A549 (cell line): ENCODE measurements around the gene RNF39. TPM values are rescaled to one million over a fixed set of nuclear protein-coding genes. Genes with fewer than 3 reads are reported as not detected.
"Not testable (repeated sequence)": the region's sequence is repeated elsewhere in the genome, so short reads cannot be mapped to it uniquely, and the experiment has no call there.

Source experiments
- ATAC-seq, 2 experiments: fragments of 200-7000 bp in 1 of 2; fragments of >200 bp in 1 of 2; cut with Nextera tagmentation in 1 of 2; cut with Tn5 transposase in 1 of 2; 3 replicates each; pipeline versions ENCODE4 v1.8.0 to v1.9.1; 2018 to 2020; ENCODE audit warnings: mild to moderate bottlenecking in 1 of 2, moderate library complexity in 1 of 2
- CTCF ChIA-PET: fragments of 300-600 bp; sonication (Branson Sonifier 250); formaldehyde crosslinking; extraction: SDS; loops from one replicate; lab custom pipeline; 2021; ENCODE audit warnings: antibody characterized with exemption, inconsistent platforms; lab: Yijun Ruan, JAX
- POLR2A ChIA-PET: fragments of 350-600 bp; formaldehyde crosslinking; extraction: SDS; loops from one replicate; lab custom pipeline; 2021; ENCODE audit warnings: antibody characterized with exemption, inconsistent platforms; lab: Yijun Ruan, JAX
- DNase-seq, 2 experiments: peaks; one replicate each; pipeline versions ENCODE4 v3.0.0 to v3.0.0-alpha.2; 2011 to 2016; ENCODE audit warnings: low read depth in 1 of 2, low spot score in 1 of 2
- FAIRE-seq: peaks from 2 replicates; lab custom pipeline; 2011; peaks lifted over from hg19 to GRCh38; lab: Jason Lieb, UNC
- H3K27ac ChIP-seq, 2 experiments: fragments of >200 bp; sonication (Bioruptor Twin); formaldehyde crosslinking; 3 replicates each; pipeline ENCODE4 v1.5.1; 2016 to 2017
- H3K4me1 ChIP-seq: fragments of >200 bp; sonication (Bioruptor Twin); formaldehyde crosslinking; 3 replicates; pipeline ENCODE4 v1.6.1; 2016
- H3K4me2 ChIP-seq: fragments of >200 bp; sonication (Bioruptor Twin); formaldehyde crosslinking; 3 replicates; pipeline ENCODE4 v1.6.1; 2016
- H3K4me3 ChIP-seq: fragments of >200 bp; sonication (Bioruptor Twin); formaldehyde crosslinking; 3 replicates; pipeline ENCODE4 v1.5.1; 2016
- H3K9me3 ChIP-seq: fragments of >200 bp; sonication (Bioruptor Twin); formaldehyde crosslinking; 3 replicates; pipeline ENCODE4 v1.6.1; 2016
- BHLHE40 ChIP-seq: IDR thresholded peaks from 2 replicates; pipeline ENCODE4 v1.6.1; 2012; ENCODE audit warnings: low read depth, low read length, inconsistent platforms
- CBX8 ChIP-seq: fragments of 200-600 bp; sonication (generic); IDR thresholded peaks from 2 replicates; pipeline ENCODE4 v1.6.1; 2016
- CHD2 ChIP-seq: fragments of 150-350 bp; IDR thresholded peaks from 2 replicates; pipeline ENCODE4 v1.6.1; 2014; ENCODE audit warnings: low read length; ENCODE audit not compliant: partially characterized antibody
- CHD4 ChIP-seq: fragments of 200-600 bp; sonication (generic); IDR thresholded peaks from 2 replicates; pipeline ENCODE4 v1.6.1; 2016; ENCODE audit warnings: antibody characterized with exemption, mild to moderate bottlenecking, borderline replicate concordance
- E2F6 ChIP-seq: IDR thresholded peaks from 2 replicates; pipeline ENCODE4 v1.6.1; 2012; ENCODE audit warnings: low read depth, borderline replicate concordance
- EP300 ChIP-seq, 2 experiments: fragments of >200 bp; sonication (Bioruptor Twin); formaldehyde crosslinking; IDR thresholded peaks; 2 replicates in 1 of 2; 3 replicates in 1 of 2; pipeline ENCODE4 v1.6.1; 2016 to 2017
- FOXS1 ChIP-seq: fragments of 250-450 bp; sonication (Bioruptor Pico); IDR thresholded peaks from 2 replicates; pipeline ENCODE4 v1.5.0; 2020; ENCODE audit warnings: mild to moderate bottlenecking, moderate library complexity
- HOXA7 ChIP-seq: fragments of 250-450 bp; sonication (Bioruptor Pico); IDR thresholded peaks from 2 replicates; pipeline ENCODE4 v1.5.0; 2020; ENCODE audit warnings: mild to moderate bottlenecking, moderate library complexity
- HOXB5 ChIP-seq: fragments of 250-450 bp; sonication (Bioruptor Pico); IDR thresholded peaks from 2 replicates; pipeline ENCODE4 v1.5.0; 2020; ENCODE audit warnings: mild to moderate bottlenecking, moderate library complexity
- MAZ ChIP-seq: fragments of 150-350 bp; IDR thresholded peaks from 2 replicates; pipeline ENCODE4 v1.6.1; 2014; ENCODE audit warnings: antibody characterized with exemption, low read depth, low read length, borderline replicate concordance
- NR3C1 ChIP-seq: fragments of >200 bp; sonication (Bioruptor Twin); formaldehyde crosslinking; IDR thresholded peaks from 3 replicates; pipeline ENCODE4 v1.6.1; 2017
- RAD21 ChIP-seq, 2 experiments: fragments of >200 bp in 1 of 2; sonication (Bioruptor Twin) in 1 of 2; formaldehyde crosslinking in 1 of 2; IDR thresholded peaks in 1 of 2; conservative IDR thresholded peaks in 1 of 2; 2 replicates in 1 of 2; 3 replicates in 1 of 2; pipeline ENCODE4 v1.6.1; 2012 to 2018; ENCODE audit warnings: inconsistent platforms in 1 of 2
- RCOR1 ChIP-seq: fragments of 150-350 bp; IDR thresholded peaks from 2 replicates; pipeline ENCODE4 v1.6.1; 2014; ENCODE audit warnings: antibody characterized with exemption, low read length, low read depth
- REST ChIP-seq: fragments of 200-600 bp; sonication (generic); IDR thresholded peaks from 2 replicates; pipeline ENCODE4 v1.6.1; 2016; ENCODE audit warnings: antibody characterized with exemption, mild to moderate bottlenecking, moderate library complexity
- RNF2 ChIP-seq: fragments of 200-600 bp; sonication (generic); IDR thresholded peaks from 2 replicates; pipeline ENCODE4 v1.6.1; 2016; ENCODE audit warnings: low read depth, mild to moderate bottlenecking, antibody characterized with exemption, moderate library complexity, borderline replicate concordance
- ZC3H11A ChIP-seq: fragments of 450-650 bp; IDR thresholded peaks from 2 replicates; pipeline ENCODE4 v1.6.1; 2014; ENCODE audit warnings: antibody characterized with exemption, mild to moderate bottlenecking
- ZFP36 ChIP-seq: fragments of 450-650 bp; IDR thresholded peaks from 2 replicates; pipeline ENCODE4 v1.6.1; 2014; ENCODE audit warnings: borderline replicate concordance; ENCODE audit not compliant: partially characterized antibody
- ZSCAN20 ChIP-seq: fragments of 250-450 bp; sonication (Bioruptor Pico); IDR thresholded peaks from 2 replicates; pipeline ENCODE4 v1.8.0; 2022; ENCODE audit warnings: mild to moderate bottlenecking, moderate library complexity
- whole genome bisulfite sequencing: methylation state at CpG from one replicate; pipeline ENCODE4 v1.1.6; 2017; ENCODE audit errors: missing lambda C conversion rate; 5-methylcytosine and 5-hydroxymethylcytosine counted together
- polyA minus RNA-seq: library from RNA; depleted of rRNA, polyadenylated mRNA; stranded (reverse); fragments of >200 nt; gene quantifications from 2 replicates; pipeline ENCODE4 v1.2.3, GENCODE V29; 2011; rRNA and poly(A)+ RNA removed
- polyA plus RNA-seq, 4 experiments: library from polyadenylated mRNA; depleted of rRNA in 3 of 4; stranded (reverse); fragments of >200 nt; fragmentation: RNase III in 1 of 4; extraction: RNeasy Plus Mini Kit Qiagen cat#74134 plus additional on column Dnase treatment in 1 of 4; gene quantifications; 2 replicates in 3 of 4; 3 replicates in 1 of 4; pipeline ENCODE4 v1.2.3, GENCODE V29; 2011 to 2017

RNF39 gene
- polyA plus RNA-seq (2011; rRNA removed), result 0.05 TPM in 1 of 2 replicates, not detected in the other
- not detected in 2 replicates for polyA plus RNA-seq (2012; cell fraction: cytosol; rRNA removed)
- 0.02 TPM in 1 of 2 replicates, not detected in the other for polyA plus RNA-seq (2012; cell fraction: nucleus; rRNA removed)
- 0.07 TPM in 1 of 3 replicates, not detected in the others for polyA plus RNA-seq (2017; fragmentation: RNase III; extraction: RNeasy Plus Mini Kit Qiagen cat#74134 plus additional on column Dnase treatment)
- not detected in 2 replicates for polyA minus RNA-seq

GRCh38 chr6:30075094-30075789, at the start of gene RNF39:
Gene RNF39, minus strand, starts transcription at chr6:30075769. Its CDS starts 184 bp downstream, at chr6:30075585.
- 43% methylated on average over 32 of the region's 64 CpGs for WGBS
- peaks cover 8% of the 10 kb centered on the region; the same call in 1 of the 3 replicates for H3K4me1 ChIP-seq
- ChIA-PET POLR2A (no interaction called here), CTCF (interaction anchor here (0.6 to 1.7 kb wide), 5 partner anchors 14 to 29 kb away, joined by 3 to 6 read pairs (median 3); partner anchors contain the start of gene POLR1H)
- peak within 1 kb of the TSS in 1 of 2 experiments; percentile 61; a peak in 2 of 6 replicates for H3K27ac ChIP-seq
- no peaks in the 10 kb centered on the region for H3K9me3 ChIP-seq
- DNase-seq (no peak), ATAC-seq (peak in 1 of 2 experiments; percentile 17; a peak in 2 of 6 replicates), FAIRE-seq (no peak)
- H3K4me2 ChIP-seq, result peak within 1 kb of the TSS; percentile 63
- peak within 1 kb of the TSS; percentile 27; the same call in 1 of the 3 replicates for H3K4me3 ChIP-seq
- no peak for TF ChIP-seq BHLHE40
- TF ChIP-seq FOXS1 (CRISPR knock-in tag), result no peak
- no peak for TF ChIP-seq RAD21 (conservative IDR thresholded peaks at IDR 0.05 in 1 of 2, IDR thresholded peaks at IDR 0.05 in 1 of 2)

- Histone ChIP-seq H3K27ac (no peak overlapping the region), H3K4me3 (no peak overlapping the region), H3K4me1 (peaks cover 18% of the 10 kb centered on the region; the same call in 1 of the 3 replicates), H3K4me2 (0 out of 3 replicates have a peak overlapping the region, but pooled peaks have one; percentile 11), H3K9me3 (no peaks in the 10 kb centered on the region)
- ATAC-seq (no peak), DNase-seq (no peak), FAIRE-seq (no peak)
- ChIA-PET CTCF (interaction anchor here (2.2 to 17.3 kb wide), 2 partner anchors 9 to 13 kb away, joined by 14 to 353 read pairs; partner anchors contain the start of gene TRIM31), POLR2A (no interaction called here)
- no peak for TF ChIP-seq RCOR1
- TF ChIP-seq ZC3H11A, result no peak
- TF ChIP-seq RNF2, result no peak
- no peak for TF ChIP-seq HOXB5 (CRISPR knock-in tag)
- TF ChIP-seq CHD4, result no peak
- TF ChIP-seq CHD2, result no peak
- TF ChIP-seq REST, result no peak
- 100% methylated on average over 2 of the region's 2 CpGs for WGBS
Measured at GRCh38 chr6:30122515-30122914, 46.9 kb upstream of the RNF39 start.

- ChIA-PET CTCF (interaction anchor here (2.2 to 17.3 kb wide), 2 partner anchors 10 to 13 kb away, joined by 14 to 353 read pairs; partner anchors contain the start of gene TRIM31), POLR2A (no interaction called here)
- TF ChIP-seq HOXB5 (CRISPR knock-in tag) (no peak), CHD4 (no peak), ZFP36 (no peak), EP300 (IDR thresholded peaks at IDR 0.05) (no peak), MAZ (no peak), NR3C1 (no peak), E2F6 (no peak), HOXA7 (CRISPR knock-in tag) (no peak), ZSCAN20 (CRISPR knock-in tag) (no peak), CBX8 (no peak), BHLHE40 (no peak)
- H3K4me1 ChIP-seq, result peaks cover 18% of the 10 kb centered on the region; the same call in 1 of the 3 replicates
- 83% methylated on average over 10 of the region's 10 CpGs for WGBS
- no peak overlapping the region for H3K27ac ChIP-seq
- FAIRE-seq (no peak), DNase-seq (no peak), ATAC-seq (no peak)
- H3K9me3 ChIP-seq, result no peaks in the 10 kb centered on the region
- no peak overlapping the region for H3K4me3 ChIP-seq
- no peak overlapping the region for H3K4me2 ChIP-seq
Measured at GRCh38 chr6:30121446-30122366, 46.1 kb upstream of the RNF39 start.

- POLR2A ChIA-PET, H3K4me2 ChIP-seq, H3K27ac ChIP-seq, DNase-seq, H3K9me3 ChIP-seq, FAIRE-seq, ATAC-seq, H3K4me3 ChIP-seq: not testable (repeated sequence)
- 89% methylated on average over 5 of the region's 5 CpGs for WGBS
- H3K4me1 ChIP-seq, result peaks cover 25% of the 10 kb centered on the region
- CTCF ChIA-PET, result interaction anchor here (2.6 to 2.8 kb wide), 2 partner anchors 11 to 16 kb away, joined by 12 to 17 read pairs; no protein-coding TSS in a partner anchor
Measured at GRCh38 chr6:30118691-30119090, 43.1 kb upstream of the RNF39 start.
